LNCAP (cell line): ENCODE results near the gene MYO16.

Source experiments
- CTCF ChIP-seq: fragments of 450-650 bp; IDR thresholded peaks from 2 replicates; pipeline ENCODE4 v1.5.1; 2017; ENCODE audit warnings: mild to moderate bottlenecking

The MYO16 gene

GRCh38 chr13:109220631-109221030 lies 591.2 kb downstream of the MYO16 start:
- no peak for TF ChIP-seq CTCF

GRCh38 chr13:109224033-109224432 lies 594.6 kb downstream of the MYO16 start:
- no peak for TF ChIP-seq CTCF

DNA sequence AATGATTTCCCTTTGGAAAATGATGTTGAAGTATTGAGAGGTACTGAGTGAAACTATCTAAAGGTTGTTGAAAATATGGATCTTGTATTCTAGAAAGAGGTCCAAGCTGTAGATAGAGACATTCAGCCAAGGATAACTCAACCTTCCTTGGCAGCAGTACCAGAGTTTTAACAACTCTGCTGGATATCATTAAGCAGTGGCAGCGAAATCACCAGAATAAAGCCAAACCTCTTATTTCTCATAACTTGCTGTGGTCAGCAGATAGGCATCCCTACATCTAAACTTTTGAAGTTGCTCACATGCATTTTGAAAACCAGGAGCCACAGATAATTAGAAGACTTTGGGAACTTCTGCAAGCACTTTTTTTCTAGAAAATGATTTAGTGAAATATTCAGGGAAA lies 597.2 kb downstream of the MYO16 start:
- no peak for TF ChIP-seq CTCF

DNA sequence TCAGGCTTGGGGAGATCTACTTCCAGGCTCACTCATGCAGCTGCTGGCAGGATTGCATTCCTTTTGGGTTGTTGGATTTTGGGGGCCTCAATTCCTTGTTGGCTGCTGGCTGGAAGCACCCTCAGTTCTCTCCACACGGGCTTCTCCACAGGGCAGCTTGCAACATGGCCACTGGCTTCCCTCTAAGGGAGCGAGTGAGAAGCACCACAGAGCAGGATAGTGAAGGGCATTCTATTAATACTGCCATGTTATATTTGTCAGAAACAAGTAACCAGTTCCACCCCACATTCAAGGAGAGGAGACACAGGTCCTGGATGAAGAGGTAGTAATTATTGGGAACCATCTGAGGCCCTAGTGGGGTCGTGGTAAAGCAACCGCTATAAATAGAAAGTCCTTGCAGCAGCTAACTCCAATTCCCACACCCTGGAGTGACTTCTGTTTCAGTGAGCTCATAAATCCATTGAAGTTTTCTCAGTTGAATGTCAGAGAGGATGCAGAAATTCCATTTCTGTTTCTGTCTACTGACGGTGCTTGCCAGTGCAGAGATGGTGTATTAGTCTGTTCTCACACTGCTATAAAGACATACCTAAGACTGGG lies 598.0 kb downstream of the MYO16 start:
- no peak for TF ChIP-seq CTCF

- no peak for TF ChIP-seq CTCF
Measured at GRCh38 chr13:109228211-109228610, 598.8 kb downstream of the MYO16 start.

- no peak for TF ChIP-seq CTCF
Measured at GRCh38 chr13:109231888-109232287, 602.5 kb downstream of the MYO16 start.

DNA sequence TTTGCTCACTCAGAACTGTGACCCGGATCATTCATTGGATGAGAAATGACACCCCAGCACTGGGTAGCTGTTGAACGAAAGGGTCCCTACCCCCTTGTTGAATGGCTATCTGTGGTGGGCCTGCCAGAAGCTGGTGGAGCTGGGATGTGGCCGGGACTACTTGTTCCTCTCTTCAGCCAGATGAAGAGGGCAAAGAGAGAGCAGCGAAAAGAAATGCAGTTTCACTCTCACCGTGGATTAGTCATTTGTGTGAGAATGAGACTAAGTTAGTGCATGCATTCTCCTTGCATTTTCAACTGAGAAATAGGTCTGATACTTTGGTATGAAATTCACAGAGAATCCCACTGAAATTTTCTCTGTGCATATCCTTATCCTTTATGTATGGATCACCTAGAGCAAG lies 603.9 kb downstream of the MYO16 start:
- TF ChIP-seq CTCF: no peak

DNA sequence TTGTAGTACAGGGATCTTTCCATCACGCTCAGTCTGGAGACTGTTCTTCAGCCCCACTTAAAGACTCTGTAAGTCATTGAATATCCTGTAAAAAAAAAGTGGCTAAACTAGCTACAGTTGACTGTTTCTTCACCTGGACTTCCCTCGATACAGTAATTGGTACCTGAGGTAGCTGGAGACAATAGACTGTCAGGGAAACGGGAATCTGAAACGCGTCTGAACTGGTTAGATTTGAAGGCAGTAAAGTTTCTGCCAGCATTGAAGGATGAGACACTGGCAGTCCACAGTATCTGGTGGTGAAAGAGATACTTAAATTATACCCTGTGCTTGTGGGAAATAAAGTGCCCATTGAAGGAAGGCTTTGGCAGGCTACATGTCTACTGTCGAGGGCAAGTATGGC lies 606.5 kb downstream of the MYO16 start:
- TF ChIP-seq CTCF: no peak
